ENCODE results near the gene HSD3B2.
"Not testable (repeated sequence)": the region's sequence is repeated elsewhere in the genome, so short reads cannot be mapped to it uniquely, and the experiment has no call there.

HSD3B2 gene

GRCh38 chr1:119414950-119415349 lies at the start of gene HSD3B2:
Gene HSD3B2 (plus strand): TSS chr1:119415150. CDS start chr1:119415420, 270 bp downstream.
- DNase-seq: no peak

DNA sequence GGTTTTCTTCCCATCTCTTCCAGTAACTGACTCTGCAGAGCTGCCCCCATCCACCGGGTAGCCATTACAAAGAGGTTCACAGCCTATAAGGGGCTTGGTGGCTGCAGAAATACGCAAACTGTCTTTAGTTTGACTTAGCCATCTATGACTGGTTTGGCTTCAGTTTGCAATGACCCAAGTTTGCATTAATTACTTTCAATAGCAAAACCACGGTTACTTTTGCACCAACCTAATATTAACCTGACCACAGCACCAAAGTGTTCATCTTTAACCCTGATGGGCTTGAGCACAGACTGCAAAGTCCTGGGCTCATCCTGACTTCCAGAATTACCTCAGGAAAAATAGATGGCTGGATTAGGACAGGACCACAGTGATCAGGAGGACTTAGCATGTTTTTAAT lies 48.5 kb upstream of the HSD3B2 start:
- DNase-seq: no peak

GRCh38 chr1:119367432-119368124 lies 47.4 kb upstream of the HSD3B2 start:
- DNase-seq: peak; percentile 21 to 64

- no peak for DNase-seq
Measured at GRCh38 chr1:119368554-119368953, 46.4 kb upstream of the HSD3B2 start, which contains the start of gene HAO2. Gene HAO2 (plus strand): TSS chr1:119368785. CDS start chr1:119381086, 12,301 bp downstream.

GRCh38 chr1:119370748-119371147 lies 44.2 kb upstream of the HSD3B2 start:
- no peak for DNase-seq

- peak; percentile 17 to 52 for DNase-seq
Measured at GRCh38 chr1:119371815-119372214, 43.1 kb upstream of the HSD3B2 start.

DNA sequence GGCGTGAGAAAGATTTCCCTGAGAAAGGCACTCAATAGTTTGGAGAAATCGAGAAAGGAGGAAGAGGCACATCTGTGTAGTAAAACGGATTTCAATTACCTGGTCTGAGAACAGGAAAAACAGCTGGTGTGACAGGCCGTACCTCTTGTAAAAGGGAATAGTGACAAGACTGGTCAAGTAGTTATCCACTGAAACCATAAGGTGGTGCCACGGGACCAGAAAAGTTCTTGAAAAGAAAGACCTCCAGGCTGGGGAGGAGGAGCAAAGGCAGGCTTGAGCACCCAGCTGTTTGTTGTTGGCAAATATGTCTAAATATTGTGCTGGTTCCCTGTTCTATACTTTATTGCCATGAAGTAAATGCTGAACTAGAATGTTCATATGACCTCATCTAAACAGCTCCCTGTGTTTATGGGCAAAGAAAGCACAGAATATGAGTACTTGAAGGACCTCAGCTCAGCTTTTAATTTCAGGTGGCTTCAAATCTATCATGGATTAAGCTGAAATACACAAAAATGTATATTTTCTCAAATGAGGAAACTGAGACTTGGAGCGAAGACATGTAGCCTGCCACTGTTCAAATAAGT lies 42.4 kb upstream of the HSD3B2 start:
- DNase-seq: peak; percentile 76 to 85

DNA sequence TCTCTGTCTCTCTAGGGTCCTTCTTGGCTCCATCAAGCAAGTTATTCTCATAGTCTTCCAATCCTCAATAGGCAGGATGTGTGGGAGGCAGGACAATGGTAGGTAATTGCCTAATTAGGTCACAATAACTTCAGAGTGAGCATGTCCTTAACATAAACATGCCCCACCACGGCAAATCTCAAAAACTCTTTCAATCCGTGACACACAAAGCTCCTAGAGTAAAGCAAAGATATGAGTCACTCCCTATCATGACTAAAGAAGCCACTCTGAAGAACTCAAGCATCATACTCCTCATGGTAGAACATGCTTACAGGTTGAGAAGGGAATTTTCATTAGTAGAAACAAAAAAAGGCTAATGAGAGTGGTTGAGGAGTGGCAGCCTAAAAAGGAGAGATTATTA lies 41.5 kb upstream of the HSD3B2 start:
- no peak for DNase-seq

- no peak for DNase-seq
Measured at GRCh38 chr1:119374208-119374874, 40.6 kb upstream of the HSD3B2 start.

DNA sequence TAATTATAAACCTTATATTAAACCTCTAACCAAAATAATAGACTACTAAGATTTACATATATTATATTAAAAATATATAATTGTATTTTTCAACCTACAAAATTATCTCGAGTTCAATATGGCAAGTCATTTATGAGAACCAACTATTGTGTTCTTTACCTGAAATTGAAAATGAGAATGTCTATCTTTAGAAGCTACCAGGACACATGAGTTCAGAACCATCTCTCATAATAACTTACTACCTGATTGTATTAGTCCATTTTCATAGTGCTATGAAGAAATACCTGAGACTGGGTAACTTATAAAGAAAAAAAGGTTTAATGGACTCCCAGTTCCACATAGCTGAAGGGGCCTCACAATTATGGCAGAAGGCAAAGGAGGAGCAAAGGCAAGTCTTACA lies 39.6 kb upstream of the HSD3B2 start:
- DNase-seq: no peak

GRCh38 chr1:119376594-119376993 lies 38.4 kb upstream of the HSD3B2 start:
- DNase-seq: no peak

DNA sequence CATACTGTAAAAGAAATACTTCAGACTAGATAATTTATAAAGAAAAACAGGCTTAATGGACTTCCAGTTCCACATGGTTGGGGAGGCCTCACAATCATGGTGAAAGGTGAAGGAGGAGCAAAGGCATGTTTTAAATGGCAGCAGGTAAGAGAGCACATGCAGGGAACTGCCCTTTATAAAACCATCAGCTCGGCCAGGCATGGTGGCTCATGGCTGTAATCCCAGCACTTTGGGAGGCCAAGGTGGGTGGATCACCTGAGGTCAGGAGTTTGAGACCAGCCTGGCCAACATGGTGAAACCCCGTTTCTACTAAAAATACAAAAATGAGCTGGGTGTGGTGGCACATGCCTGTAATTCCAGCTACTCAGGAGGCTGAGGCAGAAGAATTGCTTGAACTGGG lies 37.4 kb upstream of the HSD3B2 start:
- not testable (repeated sequence) for DNase-seq

GRCh38 chr1:119379117-119379516 lies 35.8 kb upstream of the HSD3B2 start:
- DNase-seq: no peak

DNA sequence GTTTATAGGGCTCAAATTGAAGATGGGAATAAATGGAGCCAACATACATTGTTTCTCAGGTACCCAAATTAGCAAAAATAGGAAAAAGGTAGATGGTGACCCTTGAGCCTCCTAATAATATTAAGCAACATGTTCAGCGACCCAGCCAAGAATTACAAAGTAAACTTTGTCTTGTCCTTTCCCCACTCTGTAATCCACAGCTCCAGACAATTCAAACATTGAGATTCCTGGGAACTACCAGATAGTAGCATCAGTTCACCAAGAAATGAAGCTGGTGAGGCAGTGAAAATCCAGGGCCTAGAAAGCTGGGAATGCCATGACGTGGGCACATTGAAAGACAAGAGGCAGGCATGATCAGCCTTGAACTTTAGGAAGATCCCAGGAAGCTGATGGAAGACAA lies 34.6 kb upstream of the HSD3B2 start:
- DNase-seq: no peak

GRCh38 chr1:119380983-119381662 lies 33.8 kb upstream of the HSD3B2 start:
- no peak for DNase-seq

GRCh38 chr1:119384591-119384990 lies 30.4 kb upstream of the HSD3B2 start:
- no peak for DNase-seq

- DNase-seq: no peak
Measured at GRCh38 chr1:119385650-119386049, 29.3 kb upstream of the HSD3B2 start.

DNA sequence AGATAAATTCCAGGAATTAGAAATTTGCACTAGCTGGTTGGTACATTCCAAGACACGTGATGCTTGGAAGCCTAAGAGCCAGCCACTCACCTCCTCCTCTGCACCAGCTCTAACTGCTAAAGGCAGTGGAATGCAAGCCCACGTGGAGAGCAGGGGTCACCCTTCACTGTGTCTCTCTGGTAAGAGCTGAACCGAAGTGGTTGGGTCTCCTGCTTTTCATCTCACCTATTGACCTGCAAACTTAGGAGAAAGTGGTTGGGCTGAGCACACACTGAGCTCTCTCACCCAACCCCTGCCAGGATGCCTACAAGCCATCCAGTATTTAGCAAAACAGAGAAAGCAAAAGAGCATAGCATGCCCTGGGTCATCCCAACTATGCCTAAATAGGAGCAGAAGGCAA lies 27.1 kb upstream of the HSD3B2 start:
- DNase-seq: no peak

GRCh38 chr1:119388450-119388849 lies 26.5 kb upstream of the HSD3B2 start:
- no peak for DNase-seq

DNA sequence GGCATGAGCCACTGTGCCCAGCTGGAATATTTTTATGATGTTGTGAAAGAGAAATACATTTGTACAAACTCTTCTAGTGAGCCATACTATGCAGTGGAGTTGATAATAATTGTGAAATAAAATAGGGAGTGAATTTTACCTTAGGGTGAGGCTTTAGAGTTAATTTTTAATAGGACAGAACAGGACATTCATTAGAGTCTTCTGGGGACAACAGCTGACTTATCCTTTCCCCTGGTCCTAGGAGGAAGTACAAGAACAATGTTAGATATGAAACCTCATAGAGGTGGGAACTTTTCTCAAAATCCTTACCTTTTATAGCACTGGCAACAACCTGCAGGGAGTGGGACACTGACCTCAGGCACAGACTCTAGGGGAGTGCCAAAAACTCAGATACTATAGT lies 24.4 kb upstream of the HSD3B2 start:
- DNase-seq: no peak

GRCh38 chr1:119391749-119392148 lies 23.2 kb upstream of the HSD3B2 start:
- DNase-seq: no peak

GRCh38 chr1:119394085-119394484 lies 20.9 kb upstream of the HSD3B2 start:
- DNase-seq: no peak

DNA sequence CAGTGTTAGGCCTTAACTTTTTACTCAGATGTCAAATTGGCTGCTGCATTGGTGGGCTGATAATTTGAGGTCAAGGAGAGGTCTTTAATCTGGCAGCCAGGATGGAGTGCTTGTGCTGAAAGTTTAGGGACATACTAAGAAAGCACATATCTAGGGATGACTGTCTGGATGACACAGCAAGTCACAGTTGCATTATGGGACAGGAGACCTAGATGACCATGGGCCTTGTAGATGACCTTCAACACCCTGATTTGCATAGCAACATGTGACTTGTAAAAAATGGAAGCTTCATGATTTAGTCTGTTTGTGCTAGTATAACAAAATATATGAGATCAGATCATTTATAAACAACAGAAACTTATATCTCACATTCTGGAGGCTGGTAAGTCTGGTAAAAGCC lies 18.0 kb upstream of the HSD3B2 start:
- no peak for DNase-seq

DNA sequence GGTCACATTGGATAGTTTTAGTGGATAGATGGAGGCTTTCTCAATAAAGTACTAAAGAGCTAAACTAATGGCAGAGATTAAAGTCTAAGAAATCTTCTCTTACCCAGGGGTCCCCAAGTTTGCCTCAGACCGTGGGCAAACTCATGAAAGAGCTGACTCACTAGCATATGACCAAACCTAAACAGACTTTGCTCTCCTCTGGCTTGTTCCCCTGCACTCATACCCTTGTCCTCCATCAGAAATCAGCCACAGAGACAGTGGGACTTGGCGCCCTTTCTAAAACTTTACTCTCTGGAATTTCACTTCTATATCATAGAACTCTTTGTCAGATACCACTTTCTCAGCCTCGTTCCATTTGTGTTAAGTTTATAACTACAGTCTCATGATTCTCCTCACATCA lies 17.0 kb upstream of the HSD3B2 start:
- no peak for DNase-seq
